C4-2B (cell line): ENCODE results near the gene B3GALT6.

Experiments used
- ZFX ChIP-seq: fragments of 450-650 bp; IDR thresholded peaks from 2 replicates; pipeline ENCODE4 v1.6.1; 2017
- TF ChIP-seq, protein P1 (sequence below): fragments of 450-650 bp; conservative IDR thresholded peaks from 2 replicates; pipeline ENCODE4 v1.5.1; 2017; ENCODE audit warnings: mild to moderate bottlenecking

GRCh38 chr1:1205769-1206375 lies 26.2 kb upstream of the B3GALT6 start:
- TF ChIP-seq, protein P1, sequence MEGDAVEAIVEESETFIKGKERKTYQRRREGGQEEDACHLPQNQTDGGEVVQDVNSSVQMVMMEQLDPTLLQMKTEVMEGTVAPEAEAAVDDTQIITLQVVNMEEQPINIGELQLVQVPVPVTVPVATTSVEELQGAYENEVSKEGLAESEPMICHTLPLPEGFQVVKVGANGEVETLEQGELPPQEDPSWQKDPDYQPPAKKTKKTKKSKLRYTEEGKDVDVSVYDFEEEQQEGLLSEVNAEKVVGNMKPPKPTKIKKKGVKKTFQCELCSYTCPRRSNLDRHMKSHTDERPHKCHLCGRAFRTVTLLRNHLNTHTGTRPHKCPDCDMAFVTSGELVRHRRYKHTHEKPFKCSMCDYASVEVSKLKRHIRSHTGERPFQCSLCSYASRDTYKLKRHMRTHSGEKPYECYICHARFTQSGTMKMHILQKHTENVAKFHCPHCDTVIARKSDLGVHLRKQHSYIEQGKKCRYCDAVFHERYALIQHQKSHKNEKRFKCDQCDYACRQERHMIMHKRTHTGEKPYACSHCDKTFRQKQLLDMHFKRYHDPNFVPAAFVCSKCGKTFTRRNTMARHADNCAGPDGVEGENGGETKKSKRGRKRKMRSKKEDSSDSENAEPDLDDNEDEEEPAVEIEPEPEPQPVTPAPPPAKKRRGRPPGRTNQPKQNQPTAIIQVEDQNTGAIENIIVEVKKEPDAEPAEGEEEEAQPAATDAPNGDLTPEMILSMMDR, result no peak
- no peak for TF ChIP-seq ZFX
